Measurements from ENCODE around the gene GNG7. TPM values are rescaled to one million over a fixed set of nuclear protein-coding genes. Genes with fewer than 3 reads are reported as not detected.
A peak's percentile ranks its signal among the peaks of the same experiment; 100 is the strongest.

The GNG7 gene
- total and polyA plus RNA-seq, 3 donors from 2014 or later, result 16.9 to 38.7 (median 25.3) TPM

DNA sequence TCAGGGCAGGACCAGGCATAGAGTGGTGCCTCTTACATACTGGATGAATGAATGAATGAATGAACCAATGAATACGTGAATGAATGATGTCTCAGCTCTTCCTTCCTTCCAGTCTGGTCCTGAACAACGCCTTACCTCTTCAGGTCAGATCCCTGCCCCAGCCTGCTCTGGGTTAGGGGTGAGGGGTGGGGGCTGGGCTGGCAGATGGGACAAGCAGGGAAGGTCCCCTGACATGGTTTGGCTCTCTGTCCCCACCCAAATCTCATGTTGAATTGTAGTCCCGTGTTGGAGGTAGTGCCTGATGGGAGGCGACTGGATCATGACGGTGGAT lies 9.3 kb upstream of the GNG7 start:
- TF ChIP-seq, protein P1, sequence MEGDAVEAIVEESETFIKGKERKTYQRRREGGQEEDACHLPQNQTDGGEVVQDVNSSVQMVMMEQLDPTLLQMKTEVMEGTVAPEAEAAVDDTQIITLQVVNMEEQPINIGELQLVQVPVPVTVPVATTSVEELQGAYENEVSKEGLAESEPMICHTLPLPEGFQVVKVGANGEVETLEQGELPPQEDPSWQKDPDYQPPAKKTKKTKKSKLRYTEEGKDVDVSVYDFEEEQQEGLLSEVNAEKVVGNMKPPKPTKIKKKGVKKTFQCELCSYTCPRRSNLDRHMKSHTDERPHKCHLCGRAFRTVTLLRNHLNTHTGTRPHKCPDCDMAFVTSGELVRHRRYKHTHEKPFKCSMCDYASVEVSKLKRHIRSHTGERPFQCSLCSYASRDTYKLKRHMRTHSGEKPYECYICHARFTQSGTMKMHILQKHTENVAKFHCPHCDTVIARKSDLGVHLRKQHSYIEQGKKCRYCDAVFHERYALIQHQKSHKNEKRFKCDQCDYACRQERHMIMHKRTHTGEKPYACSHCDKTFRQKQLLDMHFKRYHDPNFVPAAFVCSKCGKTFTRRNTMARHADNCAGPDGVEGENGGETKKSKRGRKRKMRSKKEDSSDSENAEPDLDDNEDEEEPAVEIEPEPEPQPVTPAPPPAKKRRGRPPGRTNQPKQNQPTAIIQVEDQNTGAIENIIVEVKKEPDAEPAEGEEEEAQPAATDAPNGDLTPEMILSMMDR (IDR thresholded peaks at IDR 0.05), result no peak
- no peak for TF ChIP-seq POLR2A (IDR thresholded peaks at IDR 0.05)
- no peaks in the 10 kb centered on the region for H3K36me3 ChIP-seq (ENCODE audit: low read depth, missing control alignments)
- H3K27ac ChIP-seq, result no peak overlapping the region
- H3K4me1 ChIP-seq, result no peaks in the 10 kb centered on the region
- intact Hi-C loops (cut with DNase I; ENCODE audit: low total_unique reads), result no loop called here
- H3K9me3 ChIP-seq, result no peaks in the 10 kb centered on the region
- H3K4me3 ChIP-seq, result no peak overlapping the region
- H3K27me3 ChIP-seq, result no peaks in the 10 kb centered on the region
- WGBS, 2 donors, result 73 to 89% methylated on average over 5 of the region's 5 CpGs
- no peak for DNase-seq

DNA sequence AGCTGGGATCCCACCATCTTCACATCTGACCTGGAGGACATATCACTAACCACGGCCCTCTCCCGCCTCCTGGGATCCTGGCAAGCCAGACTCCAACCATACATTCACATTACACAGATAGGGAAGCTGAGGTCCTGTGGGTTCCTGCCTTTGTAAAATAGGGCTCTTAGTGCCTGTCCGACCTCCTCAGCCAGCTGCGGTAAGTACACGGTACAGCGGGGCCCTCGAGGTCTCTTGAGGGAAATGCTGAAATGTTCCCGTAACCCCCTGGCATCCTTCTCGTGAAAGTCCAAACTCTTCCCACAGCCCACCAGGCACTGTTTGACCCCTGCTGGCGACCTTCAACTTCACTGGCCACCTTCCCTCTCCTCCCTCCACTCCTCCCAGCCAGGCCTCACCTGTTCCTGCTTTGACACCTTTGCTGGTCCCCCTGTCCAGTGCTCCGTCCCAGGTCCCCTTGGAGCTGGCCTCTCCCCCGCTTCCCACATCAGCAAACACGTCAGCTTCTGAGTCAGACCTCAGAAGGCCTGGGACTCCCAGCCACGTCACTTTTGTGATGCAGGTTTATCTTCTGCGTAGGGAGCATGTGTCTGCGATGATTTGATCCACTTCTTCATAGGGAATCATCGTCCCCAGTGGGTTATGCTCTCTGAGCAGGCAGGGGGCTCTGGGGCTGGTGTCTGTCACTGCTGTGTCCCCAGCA lies 8.8 kb upstream of the GNG7 start:
- Histone ChIP-seq H3K9me3 (no peaks in the 10 kb centered on the region), H3K27me3 (no peaks in the 10 kb centered on the region), H3K4me1 (no peaks in the 10 kb centered on the region), H3K27ac (no peak overlapping the region), H3K4me3 (no peak overlapping the region), H3K36me3 (ENCODE audit: low read depth, missing control alignments) (no peaks in the 10 kb centered on the region)
- DNase-seq, result no peak
- TF ChIP-seq, protein P1 (IDR thresholded peaks at IDR 0.05), result no peak
- no peak for TF ChIP-seq POLR2A (IDR thresholded peaks at IDR 0.05)
- intact Hi-C loops (cut with DNase I; ENCODE audit: low total_unique reads), result no loop called here
- WGBS, 2 donors, result 71 to 75% methylated on average over 17 of the region's 17 CpGs

DNA sequence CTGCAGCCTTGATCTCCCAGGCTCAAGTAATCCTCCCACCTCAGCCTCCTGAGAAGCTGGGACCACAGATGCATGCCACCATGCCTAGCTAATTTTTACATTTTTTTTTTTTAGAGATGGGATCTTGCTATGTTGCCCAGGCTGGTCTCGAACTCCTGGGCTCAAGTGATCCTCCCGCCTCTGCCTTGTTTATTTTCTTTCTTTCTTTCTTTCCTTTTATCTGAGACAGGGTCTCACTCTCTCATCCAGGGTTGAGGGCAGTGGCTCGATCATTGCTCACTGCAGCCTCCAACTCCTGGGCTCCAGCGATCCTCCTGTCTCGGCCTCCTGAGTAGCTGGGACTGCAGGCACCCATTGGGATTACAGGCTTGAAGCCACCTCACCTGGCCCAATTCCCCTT lies 3.8 kb upstream of the GNG7 start:
- Histone ChIP-seq H3K9me3 (no peaks in the 10 kb centered on the region), H3K27ac (no peak overlapping the region), H3K4me3 (no peak overlapping the region), H3K4me1 (peaks cover 4% of the 10 kb centered on the region), H3K36me3 (ENCODE audit: low read depth, missing control alignments) (no peaks in the 10 kb centered on the region), H3K27me3 (no peaks in the 10 kb centered on the region)
- 96 to 97% methylated on average over 5 of the region's 5 CpGs for WGBS, 2 donors
- DNase-seq, result no peak
- intact Hi-C loops (cut with DNase I; ENCODE audit: low total_unique reads), result no loop called here
- TF ChIP-seq, protein P1 (IDR thresholded peaks at IDR 0.05), result no peak
- no peak for TF ChIP-seq POLR2A (IDR thresholded peaks at IDR 0.05)

DNA sequence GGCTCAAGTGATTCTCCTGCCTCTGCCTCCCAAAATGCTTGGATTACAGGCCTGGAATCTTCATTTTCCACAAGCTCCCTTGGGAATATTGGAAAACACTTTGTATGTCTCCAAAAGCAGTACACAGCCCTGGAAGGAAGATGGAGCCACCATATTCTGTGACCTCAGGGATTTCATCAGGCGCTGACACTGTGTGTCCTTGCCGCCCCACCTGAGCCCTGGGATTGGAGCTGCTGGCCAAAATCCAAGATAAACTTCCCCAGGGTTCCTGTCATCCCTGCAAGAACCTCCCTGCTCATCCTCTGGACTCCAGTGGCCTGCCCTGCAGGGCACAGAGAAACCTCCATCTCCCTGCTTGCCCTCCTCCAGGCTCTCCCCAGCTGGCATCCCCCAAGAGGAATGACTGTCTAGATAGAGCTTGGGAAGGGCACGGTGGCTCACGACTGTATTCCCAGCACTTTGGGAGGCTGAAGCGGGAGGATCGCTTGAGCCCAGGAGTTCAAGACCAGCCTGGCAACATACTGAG lies 1.3 kb upstream of the GNG7 start:
- H3K36me3 ChIP-seq (ENCODE audit: low read depth, missing control alignments), result no peaks in the 10 kb centered on the region
- 67 to 74% methylated on average over 6 of the region's 6 CpGs for WGBS, 2 donors
- H3K4me1 ChIP-seq, result peaks cover 7% of the 10 kb centered on the region
- no peaks in the 10 kb centered on the region for H3K27me3 ChIP-seq
- H3K27ac ChIP-seq, result no peak overlapping the region
- no peak overlapping the region for H3K4me3 ChIP-seq
- H3K9me3 ChIP-seq, result no peaks in the 10 kb centered on the region
- intact Hi-C loops (cut with DNase I; ENCODE audit: low total_unique reads), result no loop called here
- no peak for DNase-seq
- no peak for TF ChIP-seq POLR2A (IDR thresholded peaks at IDR 0.05)
- TF ChIP-seq, protein P1 (IDR thresholded peaks at IDR 0.05), result no peak

DNA sequence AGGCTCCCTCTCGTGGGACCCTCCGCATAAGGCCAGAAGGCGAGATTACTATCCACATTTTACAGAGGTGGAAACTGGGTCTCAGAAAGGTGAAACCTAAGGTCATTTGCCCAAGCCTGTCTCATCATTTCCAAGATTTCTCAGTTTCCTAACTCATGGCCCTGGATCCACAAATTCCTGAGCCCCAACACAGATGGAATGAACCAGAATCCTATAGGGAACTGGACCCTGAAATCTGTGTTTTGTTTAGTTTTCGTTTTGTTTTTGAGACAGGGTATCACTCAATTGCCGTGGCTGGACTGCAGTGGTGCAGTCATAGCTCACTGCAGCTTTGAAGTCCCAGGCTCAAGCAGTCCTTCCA lies 563 bp upstream of the GNG7 start:
- intact Hi-C loops (cut with DNase I; ENCODE audit: low total_unique reads), result no loop called here

More for the DNA sequence above, 563 bp upstream of the GNG7 start:
- Histone ChIP-seq H3K4me1 (peaks cover 7% of the 10 kb centered on the region), H3K4me3 (peak overlapping the region in 1 of 2 donors; percentile 62), H3K9me3 (no peaks in the 10 kb centered on the region), H3K36me3 (ENCODE audit: low read depth, missing control alignments) (no peaks in the 10 kb centered on the region), H3K27me3 (no peaks in the 10 kb centered on the region), H3K27ac (no peak overlapping the region)
- DNase-seq, result no peak
- TF ChIP-seq, protein P1 (IDR thresholded peaks at IDR 0.05), result no peak
- no peak for TF ChIP-seq POLR2A (IDR thresholded peaks at IDR 0.05)
- WGBS, 2 donors, result 64 to 72% methylated on average over 5 of the region's 5 CpGs

Measured in testis (tissue), 3 donors.